Left lung (tissue), 10 donors: ENCODE data around the gene EIF4G1. TPM values are rescaled to one million over a fixed set of nuclear protein-coding genes. Genes with fewer than 3 reads are reported as not detected.

ENCODE experiments used
- ATAC-seq: fragments of 200-7000 bp; cut with Tn5 transposase; one replicate; pipeline ENCODE4 v1.9.1; 2020; ENCODE audit warnings: moderate library complexity
- DNase-seq, 4 donors: peaks; one replicate each; pipeline ENCODE4 v3.0.0-alpha.2; 2013 to 2020
- H3K27ac ChIP-seq, 2 donors: fragments of 200-600 bp; sonication (generic) in 1 of 2; one replicate each; pipeline versions ENCODE4 v1.5.0 to v1.8.0; 2020 to 2021
- H3K27me3 ChIP-seq, 2 donors: fragments of 200-600 bp; sonication (generic) in 1 of 2; one replicate each; pipeline versions ENCODE4 v1.5.0 to v1.8.0; 2020 to 2021
- H3K36me3 ChIP-seq, 2 donors: fragments of 200-600 bp; sonication (generic) in 1 of 2; one replicate each; pipeline versions ENCODE4 v1.5.0 to v1.8.0; 2020 to 2021
- H3K4me1 ChIP-seq, 2 donors: fragments of 200-600 bp; one replicate each; pipeline ENCODE4 v1.8.0; 2021
- H3K4me3 ChIP-seq, 2 donors: fragments of 200-600 bp; sonication (generic) in 1 of 2; one replicate each; pipeline versions ENCODE4 v1.5.0 to v1.8.0; 2020 to 2021; ENCODE audit warnings: mild to moderate bottlenecking in 1 of 2
- H3K9me3 ChIP-seq, 2 donors: fragments of 200-600 bp; sonication (generic) in 1 of 2; one replicate each; pipeline versions ENCODE4 v1.5.0 to v1.8.0; 2020 to 2021
- intact Hi-C, 2 donors: fragments of 100-400 bp; cut with DNase I; formaldehyde crosslinking; loops; one replicate each; pipeline versions ENCODE4 v1.11.2 to v1.14.2; 2022
- polyA plus RNA-seq, 6 donors: library from polyadenylated mRNA; unstranded; fragments of 120-200 nt; gene quantifications; one replicate each; pipeline ENCODE4 v1.2.1, GENCODE V29; 2013; ENCODE audit not compliant: insufficient read length in 6 of 6
- total RNA-seq, 2 donors: library from RNA; stranded (reverse); fragmentation: NEBNext Ultra II Directional; extraction: Animal tissue kit (Norgen Biotek cat#: 25700); gene quantifications; one replicate each; pipeline ENCODE4 v1.2.1, GENCODE V29; 2021
- TF ChIP-seq, protein P1 (sequence below), 2 donors: fragments of 200-600 bp; sonication (generic) in 1 of 2; IDR thresholded peaks; one replicate each; pipeline versions ENCODE4 v1.5.0 to v1.8.0; 2021; ENCODE audit warnings: antibody characterized with exemption in 2 of 2
- donor health status: DM: no; HTN: yes; CAD: no.
- donor health status: DM: no; HTN: no; CAD: no.

EIF4G1 gene
- total and polyA plus RNA-seq, 8 donors: 158 to 406 (median 203) TPM

DNA sequence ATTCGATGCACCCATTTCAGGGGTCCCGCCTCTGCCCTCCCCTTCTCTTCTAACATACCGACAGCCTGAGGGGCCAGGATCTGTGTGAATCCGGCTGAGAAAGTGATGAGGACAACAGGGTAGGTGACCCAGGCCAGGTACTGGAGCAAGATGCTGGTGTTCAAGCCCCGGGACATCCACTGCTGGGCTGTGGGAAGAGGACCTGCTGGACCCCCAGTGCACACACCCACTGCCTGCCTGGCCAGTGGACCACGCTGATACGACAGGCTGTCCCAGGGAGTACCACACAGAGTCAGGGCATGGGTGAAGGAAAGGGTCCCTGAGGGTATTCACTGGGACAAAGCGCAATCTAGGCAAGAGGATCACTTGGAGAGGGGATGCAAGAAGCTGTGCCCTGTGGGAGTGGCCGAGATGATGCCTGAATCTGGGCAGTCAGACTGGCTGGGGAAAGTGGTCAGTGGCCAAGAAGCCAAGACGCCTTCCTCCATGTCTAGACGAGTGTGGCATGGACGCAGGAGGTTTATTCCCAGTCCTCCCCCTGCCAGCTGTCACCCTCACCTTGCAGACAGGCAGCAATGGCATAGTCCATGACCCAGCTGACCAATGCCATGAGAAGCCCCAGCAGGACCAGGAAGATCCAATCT lies 43.8 kb downstream of the EIF4G1 start:
- intact Hi-C loops: no loop called here
- TF ChIP-seq, protein P1, sequence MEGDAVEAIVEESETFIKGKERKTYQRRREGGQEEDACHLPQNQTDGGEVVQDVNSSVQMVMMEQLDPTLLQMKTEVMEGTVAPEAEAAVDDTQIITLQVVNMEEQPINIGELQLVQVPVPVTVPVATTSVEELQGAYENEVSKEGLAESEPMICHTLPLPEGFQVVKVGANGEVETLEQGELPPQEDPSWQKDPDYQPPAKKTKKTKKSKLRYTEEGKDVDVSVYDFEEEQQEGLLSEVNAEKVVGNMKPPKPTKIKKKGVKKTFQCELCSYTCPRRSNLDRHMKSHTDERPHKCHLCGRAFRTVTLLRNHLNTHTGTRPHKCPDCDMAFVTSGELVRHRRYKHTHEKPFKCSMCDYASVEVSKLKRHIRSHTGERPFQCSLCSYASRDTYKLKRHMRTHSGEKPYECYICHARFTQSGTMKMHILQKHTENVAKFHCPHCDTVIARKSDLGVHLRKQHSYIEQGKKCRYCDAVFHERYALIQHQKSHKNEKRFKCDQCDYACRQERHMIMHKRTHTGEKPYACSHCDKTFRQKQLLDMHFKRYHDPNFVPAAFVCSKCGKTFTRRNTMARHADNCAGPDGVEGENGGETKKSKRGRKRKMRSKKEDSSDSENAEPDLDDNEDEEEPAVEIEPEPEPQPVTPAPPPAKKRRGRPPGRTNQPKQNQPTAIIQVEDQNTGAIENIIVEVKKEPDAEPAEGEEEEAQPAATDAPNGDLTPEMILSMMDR (IDR thresholded peaks at IDR 0.05): no peak
- Histone ChIP-seq H3K4me3 (no peak overlapping the region), H3K36me3 (peaks cover 0 to 16% of the 10 kb centered on the region in 2 donors), H3K9me3 (no peaks in the 10 kb centered on the region), H3K27ac (no peak overlapping the region), H3K4me1 (peaks cover 11 to 12% of the 10 kb centered on the region in 2 donors), H3K27me3 (peaks cover 0 to 13% of the 10 kb centered on the region in 2 donors)
- DNase-seq (peak in 1 of 4 donors; percentile 36), ATAC-seq (no peak)

DNA sequence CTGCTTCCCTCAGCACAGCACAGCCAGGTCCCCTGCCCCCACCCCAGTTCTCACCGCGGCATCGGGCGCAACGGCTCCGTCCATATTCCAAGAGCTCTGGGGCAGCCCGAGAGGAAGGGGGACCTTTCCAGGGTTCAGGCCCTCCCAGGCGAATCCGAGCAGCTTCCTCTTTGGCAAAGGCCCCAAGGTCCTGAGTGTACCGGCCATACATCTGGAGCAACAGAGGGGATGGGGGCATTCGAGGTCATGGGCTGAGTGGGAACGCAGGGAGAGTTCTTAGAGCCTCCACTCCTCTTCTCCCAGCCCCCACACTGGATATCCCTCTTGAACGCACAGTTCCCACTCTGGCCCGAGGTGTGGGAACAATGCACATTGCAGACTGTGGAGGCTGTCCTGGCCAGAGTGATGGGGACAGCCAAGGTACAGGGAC lies 44.5 kb downstream of the EIF4G1 start:
- H3K27ac ChIP-seq: no peak overlapping the region
- ATAC-seq: no peak
- H3K9me3 ChIP-seq: no peaks in the 10 kb centered on the region
- DNase-seq: peak in 1 of 4 donors; percentile 56
- H3K4me1 ChIP-seq: peaks cover 13 to 19% of the 10 kb centered on the region in 2 donors
- intact Hi-C loops: no loop called here
- TF ChIP-seq, protein P1 (IDR thresholded peaks at IDR 0.05): no peak
- H3K36me3 ChIP-seq: peaks cover 0 to 16% of the 10 kb centered on the region in 2 donors
- no peak overlapping the region for H3K4me3 ChIP-seq
- peaks cover 0 to 13% of the 10 kb centered on the region in 2 donors for H3K27me3 ChIP-seq

DNA sequence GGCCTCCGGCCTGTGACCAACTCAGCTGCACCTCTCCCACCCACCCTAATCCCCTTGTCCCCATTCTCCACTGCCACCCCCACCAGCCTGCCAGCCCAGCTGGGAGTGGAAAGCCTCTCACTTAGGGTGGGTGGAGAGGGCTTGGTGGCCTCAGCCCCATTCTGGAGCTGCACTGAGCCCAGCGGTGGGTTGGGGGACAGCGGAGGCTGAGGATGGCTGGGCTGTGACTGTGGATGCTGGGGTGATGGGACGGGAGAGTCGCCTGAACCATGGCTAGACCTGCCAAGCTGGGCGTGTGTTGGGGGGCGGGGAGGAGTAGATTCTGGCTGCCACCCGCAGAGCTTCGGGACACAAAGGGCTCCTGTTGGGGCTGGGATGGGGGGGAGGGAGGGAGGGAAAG lies 45.2 kb downstream of the EIF4G1 start:
- intact Hi-C loops: no loop called here

DNA sequence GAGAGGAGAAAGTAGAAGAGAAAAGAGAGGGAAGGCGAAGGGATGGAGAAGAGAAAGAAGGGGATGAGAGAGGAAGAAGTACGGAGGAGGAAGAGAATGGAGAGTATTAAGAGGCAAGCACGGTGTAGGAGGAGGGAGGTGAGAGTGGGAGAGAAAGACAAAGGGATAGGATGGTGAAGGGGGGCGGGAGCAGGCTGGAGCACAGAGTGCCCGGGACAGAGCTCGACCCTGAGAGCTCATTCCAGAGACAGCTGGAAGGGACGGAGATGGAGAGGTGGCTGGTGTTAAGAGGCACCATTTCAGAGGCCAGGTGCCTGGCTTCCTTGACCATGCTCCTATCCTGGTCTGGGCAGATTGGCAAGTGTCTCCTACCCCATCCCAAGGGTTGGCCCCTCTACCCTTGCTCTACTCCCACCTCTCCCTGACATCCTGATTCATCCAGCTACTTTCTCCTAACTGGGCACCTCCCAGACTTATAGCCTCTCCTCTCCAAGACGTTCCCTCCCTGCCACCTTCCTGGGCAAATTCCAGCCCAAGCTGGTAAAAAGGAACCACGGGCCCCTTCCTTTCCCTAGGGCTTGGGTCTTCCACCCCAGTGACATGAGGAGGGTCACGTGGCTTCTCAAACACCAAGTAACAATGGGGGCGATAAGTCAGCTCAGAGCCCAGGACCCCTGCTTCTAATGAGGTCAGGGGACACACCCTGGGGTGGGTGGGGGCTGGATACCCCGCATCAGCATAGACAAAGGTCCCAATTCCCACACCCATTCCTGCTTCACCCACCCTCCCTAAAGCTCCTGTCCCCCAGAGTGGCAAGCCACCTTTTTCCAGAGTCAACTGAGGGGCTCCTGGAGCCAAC lies 45.9 kb downstream of the EIF4G1 start:
- H3K36me3 ChIP-seq: peaks cover 0 to 19% of the 10 kb centered on the region in 2 donors
- no peak overlapping the region for H3K27ac ChIP-seq
- H3K9me3 ChIP-seq: no peaks in the 10 kb centered on the region
- peaks cover 20 to 29% of the 10 kb centered on the region in 2 donors for H3K4me1 ChIP-seq
- H3K4me3 ChIP-seq: peak overlapping the region in 1 of 2 donors; percentile 95
- H3K27me3 ChIP-seq: peaks cover 0 to 13% of the 10 kb centered on the region in 2 donors
- DNase-seq (no peak), ATAC-seq (no peak)
- intact Hi-C loops: no loop called here
- TF ChIP-seq, protein P1 (IDR thresholded peaks at IDR 0.05): no peak

More for the DNA sequence above, 45.2 kb downstream of the EIF4G1 start:
- Histone ChIP-seq H3K4me3 (no peak overlapping the region), H3K36me3 (peaks cover 0 to 17% of the 10 kb centered on the region in 2 donors), H3K9me3 (no peaks in the 10 kb centered on the region), H3K4me1 (peaks cover 20 to 25% of the 10 kb centered on the region in 2 donors), H3K27me3 (peaks cover 0 to 13% of the 10 kb centered on the region in 2 donors), H3K27ac (no peak overlapping the region)
- ATAC-seq (no peak), DNase-seq (peak in 1 of 4 donors; percentile 53)
- TF ChIP-seq, protein P1 (IDR thresholded peaks at IDR 0.05): no peak
